Parathyroid adenoma (tissue), 2 donors: Measurements from ENCODE around the gene EXTL1.

ENCODE experiments used
- H2AFZ ChIP-seq: fragments of 300-600 bp; sonication (generic); one replicate; pipeline ENCODE4 v1.7.0; 2017; ENCODE audit warnings: antibody characterized with exemption, mild to moderate bottlenecking
- H3K27ac ChIP-seq: fragments of 300-600 bp; sonication (generic); one replicate; pipeline ENCODE4 v1.7.0; 2017
- H3K27me3 ChIP-seq: fragments of 300-600 bp; sonication (generic); one replicate; pipeline ENCODE4 v1.7.0; 2017; ENCODE audit warnings: low read length; ENCODE audit not compliant: control insufficient read depth, insufficient read depth
- H3K36me3 ChIP-seq: fragments of 300-600 bp; sonication (generic); one replicate; pipeline ENCODE4 v1.7.0; 2017; ENCODE audit warnings: low read length; ENCODE audit not compliant: control insufficient read depth, insufficient read depth
- H3K4me1 ChIP-seq: fragments of 300-600 bp; sonication (generic); one replicate; pipeline ENCODE4 v1.7.0; 2017; ENCODE audit warnings: control low read depth
- H3K4me2 ChIP-seq: fragments of 300-600 bp; sonication (generic); one replicate; pipeline ENCODE4 v1.7.0; 2017; ENCODE audit warnings: low read length
- H3K4me3 ChIP-seq: fragments of 300-600 bp; sonication (generic); one replicate; pipeline ENCODE4 v1.7.0; 2017; ENCODE audit warnings: low read depth, low read length
- H3K79me2 ChIP-seq: fragments of 300-600 bp; sonication (generic); one replicate; pipeline ENCODE4 v1.7.0; 2017; ENCODE audit warnings: control low read depth
- H3K9ac ChIP-seq: fragments of 300-600 bp; sonication (generic); one replicate; pipeline ENCODE4 v1.7.0; 2017; ENCODE audit warnings: mild to moderate bottlenecking
- H3K9me3 ChIP-seq: fragments of 300-600 bp; sonication (generic); one replicate; pipeline ENCODE4 v1.7.0; 2017; ENCODE audit warnings: low read length; ENCODE audit not compliant: control insufficient read depth
- TF ChIP-seq, protein P1 (sequence below): fragments of 300-600 bp; sonication (generic); IDR thresholded peaks from one replicate; pipeline ENCODE4 v1.7.0; 2017; ENCODE audit warnings: antibody characterized with exemption, mild to moderate bottlenecking
- donor health status: primary hyperparathyroidism.

EXTL1 gene

DNA sequence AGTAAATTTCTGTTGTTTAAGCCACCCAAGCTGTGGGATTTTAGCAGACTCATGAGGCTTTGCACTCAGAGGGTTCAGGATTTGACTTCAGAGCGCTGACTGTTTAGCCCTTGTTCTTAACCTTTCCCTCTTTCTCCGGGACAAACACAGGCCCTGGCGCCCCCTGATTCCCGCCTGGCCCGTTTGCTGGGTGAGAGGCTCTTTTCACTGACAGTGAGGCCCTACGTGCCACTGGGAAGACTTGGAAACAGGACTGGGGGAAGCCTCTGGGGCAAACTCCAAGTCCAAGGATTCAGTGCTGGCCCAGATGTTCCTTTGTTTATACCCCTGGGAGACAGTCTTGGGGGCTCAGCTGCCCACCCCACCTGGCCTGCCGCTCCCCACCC lies 57.6 kb downstream of the EXTL1 start:
- no peak overlapping the region for H3K9ac ChIP-seq
- H3K4me3 ChIP-seq: no peak overlapping the region
- H3K9me3 ChIP-seq: no peaks in the 10 kb centered on the region
- TF ChIP-seq, protein P1, sequence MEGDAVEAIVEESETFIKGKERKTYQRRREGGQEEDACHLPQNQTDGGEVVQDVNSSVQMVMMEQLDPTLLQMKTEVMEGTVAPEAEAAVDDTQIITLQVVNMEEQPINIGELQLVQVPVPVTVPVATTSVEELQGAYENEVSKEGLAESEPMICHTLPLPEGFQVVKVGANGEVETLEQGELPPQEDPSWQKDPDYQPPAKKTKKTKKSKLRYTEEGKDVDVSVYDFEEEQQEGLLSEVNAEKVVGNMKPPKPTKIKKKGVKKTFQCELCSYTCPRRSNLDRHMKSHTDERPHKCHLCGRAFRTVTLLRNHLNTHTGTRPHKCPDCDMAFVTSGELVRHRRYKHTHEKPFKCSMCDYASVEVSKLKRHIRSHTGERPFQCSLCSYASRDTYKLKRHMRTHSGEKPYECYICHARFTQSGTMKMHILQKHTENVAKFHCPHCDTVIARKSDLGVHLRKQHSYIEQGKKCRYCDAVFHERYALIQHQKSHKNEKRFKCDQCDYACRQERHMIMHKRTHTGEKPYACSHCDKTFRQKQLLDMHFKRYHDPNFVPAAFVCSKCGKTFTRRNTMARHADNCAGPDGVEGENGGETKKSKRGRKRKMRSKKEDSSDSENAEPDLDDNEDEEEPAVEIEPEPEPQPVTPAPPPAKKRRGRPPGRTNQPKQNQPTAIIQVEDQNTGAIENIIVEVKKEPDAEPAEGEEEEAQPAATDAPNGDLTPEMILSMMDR: no peak
- H3K27me3 ChIP-seq: no peaks in the 10 kb centered on the region
- no peak overlapping the region for H3K4me2 ChIP-seq
- H3K36me3 ChIP-seq: no peaks in the 10 kb centered on the region
- H3K4me1 ChIP-seq: no peaks in the 10 kb centered on the region
- no peaks in the 10 kb centered on the region for H3K79me2 ChIP-seq
- H2AFZ ChIP-seq: peak overlapping the region; percentile 46
- H3K27ac ChIP-seq: no peak overlapping the region

DNA sequence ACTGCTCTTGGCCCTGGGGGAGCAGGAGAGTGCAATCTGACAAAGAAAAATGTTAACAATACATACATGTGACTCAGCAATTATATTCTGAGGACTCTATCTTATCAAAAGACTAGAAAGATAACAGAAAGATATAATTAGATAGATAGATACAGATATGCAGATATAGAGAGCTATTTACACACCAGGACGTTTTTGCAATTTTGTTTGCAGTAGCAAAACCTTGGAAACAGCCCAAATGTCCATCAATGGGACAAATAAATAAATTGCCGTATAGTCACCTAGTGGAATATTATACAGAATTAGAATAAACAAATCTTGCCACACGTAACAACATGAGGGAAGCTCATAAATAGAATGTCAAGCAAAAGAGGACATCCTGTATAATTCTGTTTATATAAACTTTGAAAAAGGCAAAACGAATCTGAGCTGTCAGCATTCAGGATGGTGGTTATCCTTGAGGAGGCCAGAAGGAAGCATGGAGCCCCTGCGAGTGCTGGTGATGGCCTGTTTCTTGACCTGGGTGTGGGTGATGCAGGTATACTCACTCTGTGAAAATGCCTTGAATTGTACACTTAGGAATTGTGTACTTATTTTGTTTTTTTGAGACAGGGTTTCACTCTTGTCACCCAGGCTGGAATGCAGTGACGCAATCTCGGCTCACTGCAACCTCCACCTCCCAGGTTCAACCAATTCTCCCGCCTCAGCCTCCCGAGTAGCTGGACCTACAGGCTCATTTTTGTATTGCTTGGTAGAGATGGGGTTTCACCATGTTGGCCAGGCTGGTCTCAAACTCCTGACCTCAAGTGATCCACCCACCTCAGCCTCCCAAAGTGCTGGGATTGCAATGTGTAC lies 58.6 kb downstream of the EXTL1 start:
- Histone ChIP-seq H3K27ac (peak overlapping the region; percentile 15), H3K9me3 (no peaks in the 10 kb centered on the region), H3K36me3 (no peaks in the 10 kb centered on the region), H3K27me3 (no peaks in the 10 kb centered on the region), H3K4me2 (no peak overlapping the region), H3K4me3 (no peak overlapping the region), H3K79me2 (no peaks in the 10 kb centered on the region), H3K9ac (no peak overlapping the region), H3K4me1 (no peaks in the 10 kb centered on the region), H2AFZ (no peak overlapping the region)
- TF ChIP-seq, protein P1: no peak

DNA sequence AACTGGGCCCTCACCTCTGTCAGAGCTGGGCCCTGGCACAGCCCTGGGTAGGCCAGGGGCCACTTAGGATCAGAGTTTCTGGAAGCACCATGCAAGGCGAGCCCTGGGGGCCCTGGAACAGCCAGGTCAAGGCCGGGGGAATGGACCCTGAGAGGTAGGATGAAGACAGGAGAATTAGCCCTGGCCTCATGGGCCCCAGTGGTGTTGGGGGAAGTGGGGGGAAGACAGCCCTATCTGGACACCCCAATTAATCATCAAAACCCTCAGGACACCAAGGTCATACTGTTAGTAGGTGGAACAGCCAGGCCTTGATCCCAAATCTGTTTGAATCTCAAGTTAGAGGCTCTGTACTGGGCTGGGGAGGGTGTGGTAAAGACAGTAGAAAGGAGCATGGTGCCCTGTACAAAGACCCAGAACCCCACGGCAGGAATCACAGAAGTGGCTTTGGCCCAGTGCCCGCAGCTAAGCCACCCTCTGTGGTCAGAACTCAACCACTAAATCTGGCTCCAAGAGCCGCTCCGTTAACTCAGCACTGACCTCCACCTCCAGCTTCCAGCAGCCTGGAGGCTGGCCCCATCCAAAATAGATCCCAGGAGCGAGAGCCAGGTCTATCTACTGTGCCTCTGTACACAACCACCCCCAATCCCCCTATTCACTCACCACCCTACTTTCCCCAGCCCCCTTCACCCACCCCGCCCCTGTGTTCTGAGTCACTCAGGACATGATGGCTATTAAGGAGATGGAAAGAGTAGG lies 59.9 kb downstream of the EXTL1 start:
- no peaks in the 10 kb centered on the region for H3K79me2 ChIP-seq
- H3K4me3 ChIP-seq: no peak overlapping the region
- no peaks in the 10 kb centered on the region for H3K9me3 ChIP-seq
- no peak overlapping the region for H3K4me2 ChIP-seq
- H2AFZ ChIP-seq: no peak overlapping the region
- no peaks in the 10 kb centered on the region for H3K4me1 ChIP-seq
- TF ChIP-seq, protein P1: no peak
- no peak overlapping the region for H3K9ac ChIP-seq
- no peak overlapping the region for H3K27ac ChIP-seq
- H3K36me3 ChIP-seq: no peaks in the 10 kb centered on the region
- H3K27me3 ChIP-seq: no peaks in the 10 kb centered on the region

DNA sequence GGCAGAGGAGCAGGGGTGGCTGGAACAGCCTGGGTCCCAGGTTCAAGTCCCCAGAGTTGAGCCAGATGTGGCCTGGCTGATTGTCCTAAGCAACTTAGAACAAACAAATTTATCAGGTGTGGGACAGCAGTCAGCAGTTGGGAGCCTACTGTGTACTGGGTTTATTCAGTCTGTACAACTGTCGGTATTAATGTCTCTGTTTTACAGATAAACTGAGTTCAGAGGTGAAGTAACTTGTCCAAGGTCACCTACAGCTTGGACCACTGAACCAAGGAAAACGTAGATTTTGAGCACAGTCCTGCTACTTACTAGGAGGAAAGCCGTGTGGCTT lies 60.4 kb downstream of the EXTL1 start:
- Histone ChIP-seq H3K9ac (no peak overlapping the region), H3K4me1 (no peaks in the 10 kb centered on the region), H3K27ac (no peak overlapping the region), H3K4me2 (no peak overlapping the region), H3K4me3 (no peak overlapping the region), H3K9me3 (no peaks in the 10 kb centered on the region), H2AFZ (no peak overlapping the region), H3K27me3 (no peaks in the 10 kb centered on the region), H3K36me3 (no peaks in the 10 kb centered on the region), H3K79me2 (no peaks in the 10 kb centered on the region)
- TF ChIP-seq, protein P1: no peak
